HG03280 (cell line): ENCODE measurements around the gene METTL27.
"Not testable (repeated sequence)": the region's sequence is repeated elsewhere in the genome, so short reads cannot be mapped to it uniquely, and the experiment has no call there.

Experiments
- ATAC-seq: cut with Tn5 transposase; IDR thresholded peaks from one replicate; pipeline ENCODE4 v1.9.1; 2021; ENCODE audit warnings: mild to moderate bottlenecking, moderate library complexity; ENCODE audit not compliant: unreplicated experiment

The METTL27 gene

GRCh38 chr7:73822319-73823173, 19.8 kb downstream of the METTL27 start:
- no peak for ATAC-seq

GRCh38 chr7:73821597-73822285, 20.6 kb downstream of the METTL27 start:
- ATAC-seq, result not testable (repeated sequence)

GRCh38 chr7:73820013-73820412, 22.3 kb downstream of the METTL27 start:
- no peak for ATAC-seq

- no peak for ATAC-seq
Observed at GRCh38 chr7:73817121-73817520, 25.2 kb downstream of the METTL27 start.

GRCh38 chr7:73815436-73815835, 26.9 kb downstream of the METTL27 start:
- no peak for ATAC-seq

- ATAC-seq, result no peak
Observed at GRCh38 chr7:73812996-73813395, 29.3 kb downstream of the METTL27 start.

- ATAC-seq, result no peak
Observed at GRCh38 chr7:73811760-73812168, 30.6 kb downstream of the METTL27 start.

- ATAC-seq, result no peak
Observed at GRCh38 chr7:73810998-73811360, 31.3 kb downstream of the METTL27 start.

GRCh38 chr7:73809467-73809951, 32.8 kb downstream of the METTL27 start:
- no peak for ATAC-seq

GRCh38 chr7:73802459-73802858, 39.9 kb downstream of the METTL27 start:
- no peak for ATAC-seq

- no peak for ATAC-seq
Observed at GRCh38 chr7:73801577-73801976, 40.7 kb downstream of the METTL27 start.

GRCh38 chr7:73799282-73800141, 42.8 kb downstream of the METTL27 start:
- no peak for ATAC-seq

GRCh38 chr7:73797176-73797575, 45.1 kb downstream of the METTL27 start:
- ATAC-seq, result not testable (repeated sequence)

- not testable (repeated sequence) for ATAC-seq
Observed at GRCh38 chr7:73796656-73797055, 45.7 kb downstream of the METTL27 start.

- ATAC-seq, result not testable (repeated sequence)
Observed at GRCh38 chr7:73795188-73795587, 47.1 kb downstream of the METTL27 start.

GRCh38 chr7:73791170-73791690, 51.1 kb downstream of the METTL27 start:
- not testable (repeated sequence) for ATAC-seq

GRCh38 chr7:73789051-73789450, 53.3 kb downstream of the METTL27 start:
- no peak for ATAC-seq

- ATAC-seq, result not testable (repeated sequence)
Observed at GRCh38 chr7:73787786-73788048, 54.6 kb downstream of the METTL27 start.

GRCh38 chr7:73786588-73786987, 55.7 kb downstream of the METTL27 start:
- no peak for ATAC-seq
